ENCODE data around the gene CDH6. TPM values are rescaled to one million over a fixed set of nuclear protein-coding genes. Genes with fewer than 3 reads are reported as not detected.
"Not testable (repeated sequence)": the region's sequence is repeated elsewhere in the genome, so short reads cannot be mapped to it uniquely, and the experiment has no call there.

Gene CDH6
- total and polyA plus RNA-seq, 2 donors = 3.9 to 18.9 TPM

DNA sequence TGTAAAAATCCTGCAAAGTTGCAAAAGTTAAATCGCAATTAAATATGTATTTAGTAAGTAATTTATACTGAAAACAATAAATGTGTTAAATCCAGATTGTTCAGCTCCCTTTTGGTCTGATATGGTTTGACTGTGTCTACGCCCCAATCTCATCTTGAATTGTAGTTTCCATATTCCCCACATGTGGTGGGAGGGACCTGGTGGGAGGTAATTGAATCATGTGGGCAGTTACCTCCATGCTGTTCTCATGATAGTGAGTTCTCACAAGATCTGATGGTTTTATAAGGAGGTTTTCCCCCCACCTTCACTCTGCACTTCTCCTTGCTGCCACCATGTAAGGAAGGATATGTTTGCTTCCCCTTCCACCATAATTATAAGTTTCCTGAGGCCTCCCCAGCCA lies 140.0 kb downstream of the CDH6 start:
- no peak for DNase-seq (ENCODE audit: extremely low spot score)
- H3K27ac ChIP-seq (ENCODE audit: low read depth) = no peak overlapping the region
- 92% methylated on average over 2 of the region's 2 CpGs for WGBS
- H3K4me3 ChIP-seq (ENCODE audit: low read depth, low read length) = no peak overlapping the region
- H3K4me1 ChIP-seq (ENCODE audit: insufficient read depth) = no peaks in the 10 kb centered on the region
- no peaks in the 10 kb centered on the region for H3K36me3 ChIP-seq (ENCODE audit: insufficient read depth)

DNA sequence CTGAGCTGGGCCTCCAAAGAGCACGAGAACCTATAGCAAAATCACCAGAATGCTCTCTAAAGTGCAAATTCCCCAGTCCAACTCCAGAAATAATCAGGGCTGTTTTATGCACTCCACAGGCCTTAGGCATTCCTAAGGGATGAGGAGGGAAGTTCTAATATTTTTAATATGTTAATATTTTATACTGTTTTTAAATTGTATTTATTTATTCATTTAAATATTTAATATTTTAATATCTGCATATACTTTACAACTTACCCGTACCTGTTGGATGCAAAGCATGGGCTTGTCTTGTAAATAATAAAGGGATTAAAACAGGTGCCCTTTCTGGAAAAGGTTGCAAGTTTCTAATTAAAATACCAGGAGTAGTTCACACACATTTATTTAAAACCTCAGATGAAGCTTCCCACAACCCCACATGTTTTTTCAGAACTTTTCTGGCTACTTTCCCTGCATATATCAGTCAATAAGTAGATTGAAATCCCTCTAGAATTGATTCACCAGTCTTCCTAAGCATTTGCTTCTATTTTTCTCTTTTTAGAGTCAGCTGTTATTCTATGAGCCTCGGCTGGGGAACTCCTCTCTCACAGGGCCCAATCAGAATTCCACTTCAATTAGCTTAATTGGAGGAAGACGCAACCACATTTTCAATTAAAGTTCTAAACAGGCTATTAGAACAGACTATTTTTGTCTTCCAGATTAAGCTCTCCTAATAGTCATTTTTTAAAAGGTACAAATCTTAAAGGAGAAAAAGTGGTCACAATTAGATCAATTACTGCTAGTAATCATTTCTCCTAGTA lies 140.8 kb downstream of the CDH6 start:
- H3K4me1 ChIP-seq (ENCODE audit: insufficient read depth) = no peaks in the 10 kb centered on the region
- no peaks in the 10 kb centered on the region for H3K36me3 ChIP-seq (ENCODE audit: insufficient read depth)
- no peak overlapping the region for H3K4me3 ChIP-seq (ENCODE audit: low read depth, low read length)
- no peak for DNase-seq (ENCODE audit: extremely low spot score)
- 81% methylated on average over 4 of the region's 4 CpGs for WGBS
- H3K27ac ChIP-seq (ENCODE audit: low read depth) = no peak overlapping the region

DNA sequence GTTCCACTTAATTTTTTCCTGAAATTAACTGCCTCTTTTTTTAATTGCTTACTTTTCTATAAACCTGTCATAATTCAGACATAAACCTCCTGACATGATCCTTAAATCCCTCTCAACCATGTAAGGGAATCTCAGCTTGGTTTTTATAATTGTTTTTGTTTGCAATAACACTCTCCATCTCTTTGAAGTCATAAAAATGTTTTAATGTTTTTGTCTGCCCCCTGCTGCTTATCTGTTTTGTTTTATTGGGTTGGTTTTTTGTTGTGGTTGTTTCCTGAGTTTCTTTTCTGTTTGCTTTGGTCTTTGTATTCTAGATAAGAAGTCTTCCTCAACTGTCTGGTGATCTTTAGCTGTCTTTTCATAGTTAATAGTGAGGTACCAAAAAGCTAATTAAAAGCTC lies 142.0 kb downstream of the CDH6 start:
- Histone ChIP-seq H3K27ac (ENCODE audit: low read depth) (no peak overlapping the region), H3K36me3 (ENCODE audit: insufficient read depth) (no peaks in the 10 kb centered on the region), H3K4me3 (ENCODE audit: low read depth, low read length) (no peak overlapping the region)

DNA sequence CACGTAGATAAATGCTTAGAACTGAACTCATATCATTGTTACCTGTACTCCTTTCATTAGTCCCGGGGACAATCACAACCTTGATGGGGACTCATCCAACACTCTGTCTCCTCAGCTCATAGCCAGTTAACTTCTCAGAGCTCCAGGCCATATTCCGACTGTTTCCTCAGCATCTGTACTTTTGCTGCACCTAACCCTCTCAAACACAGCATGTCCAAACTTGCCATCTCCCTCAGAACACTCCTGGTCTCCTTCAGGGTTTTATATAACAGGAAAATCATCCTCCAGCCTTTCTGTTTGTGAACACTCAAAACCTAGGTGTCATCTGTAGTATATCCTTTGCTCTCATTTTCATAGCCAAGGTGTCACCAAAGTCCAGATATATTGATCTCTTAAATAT lies 150.5 kb downstream of the CDH6 start:
- no peaks in the 10 kb centered on the region for H3K4me1 ChIP-seq (ENCODE audit: insufficient read depth)
- no peak overlapping the region for H3K4me3 ChIP-seq (ENCODE audit: low read depth, low read length)
- DNase-seq (ENCODE audit: extremely low spot score) = no peak
- 59% methylated on average over 3 of the region's 3 CpGs for WGBS
- H3K36me3 ChIP-seq (ENCODE audit: insufficient read depth) = no peaks in the 10 kb centered on the region
- H3K27ac ChIP-seq (ENCODE audit: low read depth) = no peak overlapping the region

More for the DNA sequence above, 142.0 kb downstream of the CDH6 start:
- no peaks in the 10 kb centered on the region for H3K4me1 ChIP-seq (ENCODE audit: insufficient read depth)
- no peak for DNase-seq (ENCODE audit: extremely low spot score)

DNA sequence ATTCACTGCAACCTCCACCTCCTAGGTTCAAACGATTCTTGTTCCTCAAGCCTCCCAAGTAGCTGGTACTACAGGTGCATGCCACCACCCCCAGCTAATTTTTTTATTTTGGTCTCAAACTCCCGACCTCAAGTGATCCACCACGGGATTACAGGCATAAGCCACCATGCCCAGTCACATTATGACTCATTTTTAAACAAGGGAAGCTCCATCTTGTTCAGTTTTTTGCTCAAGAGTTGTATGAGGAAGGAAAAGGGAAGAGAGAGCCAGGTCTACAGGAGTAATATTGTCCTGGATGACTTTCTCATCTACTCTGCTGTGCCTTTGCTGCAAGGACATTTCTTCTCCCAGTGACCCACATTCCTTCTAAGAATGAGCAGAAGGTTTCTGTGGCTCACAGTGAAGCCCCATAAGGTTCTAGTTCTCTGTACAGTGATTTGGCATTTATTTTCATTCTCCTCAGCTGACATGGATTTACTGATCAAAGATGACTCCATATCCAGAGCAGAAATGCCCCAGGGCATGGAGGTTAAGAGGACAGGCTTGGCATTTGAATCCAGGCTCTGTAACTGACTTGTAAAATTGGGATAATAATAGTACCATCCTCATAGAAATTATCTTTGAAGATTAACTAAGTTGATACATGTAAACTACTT lies 153.5 kb downstream of the CDH6 start:
- no peaks in the 10 kb centered on the region for H3K36me3 ChIP-seq (ENCODE audit: insufficient read depth)
- no peaks in the 10 kb centered on the region for H3K4me1 ChIP-seq (ENCODE audit: insufficient read depth)
- WGBS = 73% methylated on average over 3 of the region's 3 CpGs
- no peak for DNase-seq (ENCODE audit: extremely low spot score)
- H3K4me3 ChIP-seq (ENCODE audit: low read depth, low read length) = no peak overlapping the region
- H3K27ac ChIP-seq (ENCODE audit: low read depth) = no peak overlapping the region

DNA sequence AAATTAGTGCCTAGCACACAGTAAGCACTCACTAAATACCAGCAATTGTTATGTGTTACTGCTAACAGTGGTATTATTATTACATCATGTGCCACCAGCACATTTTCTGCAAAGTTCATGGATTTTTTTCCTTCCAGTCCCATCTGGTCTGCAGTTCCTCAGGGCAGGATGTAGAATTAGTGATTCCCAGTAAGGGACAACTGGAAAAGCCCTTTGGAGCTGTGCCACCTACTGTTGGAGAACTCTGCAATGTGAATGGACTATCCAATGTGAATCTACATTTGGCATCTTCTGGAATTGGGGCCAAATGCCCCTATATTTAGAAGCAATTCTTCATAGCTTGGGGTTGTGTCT lies 154.0 kb downstream of the CDH6 start:
- no peak overlapping the region for H3K27ac ChIP-seq (ENCODE audit: low read depth)
- no peaks in the 10 kb centered on the region for H3K4me1 ChIP-seq (ENCODE audit: insufficient read depth)
- no peak for DNase-seq (ENCODE audit: extremely low spot score)
- H3K4me3 ChIP-seq (ENCODE audit: low read depth, low read length) = no peak overlapping the region
- H3K36me3 ChIP-seq (ENCODE audit: insufficient read depth) = no peaks in the 10 kb centered on the region

DNA sequence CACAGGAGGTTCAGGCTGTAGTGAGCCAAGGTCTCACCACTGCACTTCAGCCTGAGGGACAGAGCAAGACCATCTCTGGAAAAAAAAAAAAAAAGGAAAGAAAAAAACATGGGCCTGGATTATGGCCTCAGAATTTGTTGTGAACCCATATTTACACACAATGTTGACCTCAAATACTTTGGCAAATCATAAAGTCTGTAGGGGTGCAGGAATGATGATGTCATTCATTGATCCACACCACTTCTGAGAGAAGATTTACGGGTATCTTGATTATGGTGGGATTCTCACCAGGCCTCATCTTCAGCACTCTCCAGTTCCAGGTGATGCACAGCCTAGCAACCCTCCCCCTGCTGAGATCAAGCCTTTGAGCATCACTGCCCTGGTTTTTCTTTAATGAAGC lies 156.9 kb downstream of the CDH6 start:
- no peak for DNase-seq (ENCODE audit: extremely low spot score)
- H3K36me3 ChIP-seq (ENCODE audit: insufficient read depth) = no peaks in the 10 kb centered on the region
- H3K27ac ChIP-seq (ENCODE audit: low read depth) = no peak overlapping the region
- 81% methylated on average over 1 of the region's 1 CpG for WGBS
- H3K4me1 ChIP-seq (ENCODE audit: insufficient read depth) = no peaks in the 10 kb centered on the region
- no peak overlapping the region for H3K4me3 ChIP-seq (ENCODE audit: low read depth, low read length)

DNA sequence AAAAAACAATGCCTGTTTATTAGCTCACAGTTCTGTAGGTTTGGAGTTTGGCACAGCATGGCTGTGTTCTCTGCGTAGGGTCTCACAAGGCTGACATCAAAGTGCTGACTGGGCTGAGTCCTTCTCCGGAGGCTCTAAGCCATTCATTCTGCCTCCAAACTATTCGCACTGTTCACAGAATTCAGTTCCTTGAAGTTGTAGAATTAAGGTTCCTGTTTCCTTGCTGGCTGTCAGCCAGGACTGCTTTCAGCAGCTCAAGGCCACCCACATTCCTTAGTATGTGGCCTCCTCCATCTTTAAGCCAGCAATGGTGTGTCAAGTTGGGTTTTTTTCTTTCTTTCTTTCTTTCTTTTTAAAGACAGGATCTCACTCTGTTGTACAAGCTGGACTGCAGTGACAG lies 161.9 kb downstream of the CDH6 start:
- no peaks in the 10 kb centered on the region for H3K36me3 ChIP-seq (ENCODE audit: insufficient read depth)
- no peaks in the 10 kb centered on the region for H3K4me1 ChIP-seq (ENCODE audit: insufficient read depth)
- no peak overlapping the region for H3K27ac ChIP-seq (ENCODE audit: low read depth)
- no peak overlapping the region for H3K4me3 ChIP-seq (ENCODE audit: low read depth, low read length)
- DNase-seq (ENCODE audit: extremely low spot score) = no peak
- 75% methylated on average over 3 of the region's 3 CpGs for WGBS

DNA sequence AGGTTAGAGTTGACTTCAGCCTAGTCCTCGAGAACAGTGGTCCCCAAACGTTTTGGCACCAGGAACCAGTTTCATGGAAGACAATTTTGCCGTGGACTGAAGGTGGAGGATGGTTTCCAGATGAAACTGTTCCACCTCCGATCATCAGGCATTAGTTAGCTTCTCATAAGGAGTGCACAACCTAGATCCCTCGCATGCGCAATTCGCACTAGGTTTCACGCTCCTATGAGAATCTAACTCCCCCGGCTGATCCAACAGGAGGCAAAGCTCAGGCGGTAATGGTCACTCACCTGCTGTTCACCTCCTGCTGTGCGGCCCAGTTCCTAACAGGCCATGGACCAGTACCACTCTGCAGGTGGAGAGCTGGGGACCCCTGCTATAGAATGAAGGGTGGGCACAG lies 163.6 kb downstream of the CDH6 start:
- DNase-seq (ENCODE audit: extremely low spot score) = no peak
- Histone ChIP-seq H3K36me3 (ENCODE audit: insufficient read depth) (no peaks in the 10 kb centered on the region), H3K27ac (ENCODE audit: low read depth) (no peak overlapping the region), H3K4me1 (ENCODE audit: insufficient read depth) (no peaks in the 10 kb centered on the region), H3K4me3 (ENCODE audit: low read depth, low read length) (no peak overlapping the region)
- 85% methylated on average over 11 of the region's 11 CpGs for WGBS

DNA sequence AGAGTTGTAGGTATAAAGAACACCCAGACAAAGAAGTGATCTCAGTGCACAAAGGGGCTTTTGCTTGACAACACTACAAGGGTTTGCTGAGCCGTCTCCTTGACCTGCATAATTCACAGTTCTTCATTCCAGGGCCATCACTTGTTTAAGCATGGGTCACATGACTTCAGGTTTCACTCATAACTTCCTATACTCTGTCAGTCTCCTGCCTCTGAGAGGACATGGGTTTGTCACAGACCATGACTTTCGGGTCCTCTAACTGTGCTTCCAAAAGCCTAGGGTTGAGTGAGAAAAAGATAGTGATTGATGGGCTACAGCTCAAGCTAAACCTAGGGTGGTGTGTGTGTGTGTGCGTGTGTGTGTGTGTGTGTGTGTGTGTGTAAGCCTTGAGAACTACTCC lies 166.4 kb downstream of the CDH6 start:
- DNase-seq (ENCODE audit: extremely low spot score) = no peak
- WGBS = 82% methylated on average over 3 of the region's 3 CpGs

DNA sequence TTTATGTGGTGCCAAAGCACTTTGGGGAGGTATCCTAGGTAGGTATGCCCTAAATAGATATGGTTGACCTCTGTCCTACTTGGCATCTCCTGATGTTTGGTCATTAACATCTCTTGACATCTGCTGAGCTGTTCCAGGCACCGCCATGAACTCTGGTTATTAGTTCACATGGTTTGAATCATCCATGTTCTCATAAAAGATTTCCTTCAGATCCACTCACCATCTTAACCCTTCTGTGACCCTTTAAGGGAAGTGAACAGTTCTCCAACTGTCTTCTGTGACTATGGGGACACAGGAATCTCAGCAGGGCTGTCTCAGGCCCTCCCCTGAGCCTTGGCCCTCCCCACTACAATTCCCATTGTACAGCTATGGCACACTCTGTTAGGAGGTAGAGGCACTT lies 167.7 kb downstream of the CDH6 start:
- no peak for DNase-seq (ENCODE audit: extremely low spot score)
- H3K27ac ChIP-seq (ENCODE audit: low read depth) = no peak overlapping the region
- WGBS = 26% methylated on average over 1 of the region's 1 CpG
- H3K4me3 ChIP-seq (ENCODE audit: low read depth, low read length) = no peak overlapping the region
- no peaks in the 10 kb centered on the region for H3K4me1 ChIP-seq (ENCODE audit: insufficient read depth)
- no peaks in the 10 kb centered on the region for H3K36me3 ChIP-seq (ENCODE audit: insufficient read depth)

More for the DNA sequence above, 166.4 kb downstream of the CDH6 start:
- Histone ChIP-seq H3K4me1 (ENCODE audit: insufficient read depth) (no peaks in the 10 kb centered on the region), H3K4me3 (ENCODE audit: low read depth, low read length) (no peak overlapping the region), H3K27ac (ENCODE audit: low read depth) (no peak overlapping the region), H3K36me3 (ENCODE audit: insufficient read depth) (no peaks in the 10 kb centered on the region)

DNA sequence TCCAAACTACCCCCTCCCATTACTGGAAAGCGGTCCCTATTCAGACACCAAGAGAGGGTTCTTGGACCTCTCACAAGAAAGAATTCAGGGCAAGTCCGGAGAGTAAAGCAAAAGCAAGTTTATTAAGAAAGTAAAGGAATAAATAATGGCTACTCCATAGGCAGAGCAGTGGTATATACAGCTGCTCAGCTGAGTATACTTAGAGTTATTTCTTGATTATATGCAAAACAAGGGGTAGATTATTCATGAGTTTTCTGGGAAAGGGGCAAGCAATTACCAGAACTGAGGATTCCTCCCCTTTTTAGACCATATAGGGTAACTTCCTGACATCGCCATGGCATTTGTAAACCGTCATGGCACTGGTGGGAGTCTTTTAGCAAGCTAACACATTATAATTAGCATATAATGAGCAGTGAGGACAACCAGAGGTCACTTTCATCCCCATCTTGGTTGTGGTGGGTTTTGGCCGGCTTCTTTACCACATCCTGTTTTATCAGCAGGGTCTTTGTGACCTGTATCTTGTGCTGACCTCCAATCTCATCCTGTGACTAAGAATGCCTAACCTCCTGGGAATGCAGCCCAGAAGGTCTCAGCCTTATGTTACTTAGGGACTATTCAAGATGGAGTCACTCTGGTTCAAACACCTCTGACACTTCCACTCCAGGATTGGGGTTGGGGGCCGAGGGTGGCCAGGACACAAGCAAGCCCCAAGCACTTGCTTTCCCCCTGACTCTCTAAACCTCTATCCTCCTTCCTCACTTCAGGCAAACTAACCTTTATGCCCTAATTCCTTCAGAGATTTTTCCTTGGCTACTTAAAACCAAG lies 168.4 kb downstream of the CDH6 start:
- not testable (repeated sequence) for DNase-seq (ENCODE audit: extremely low spot score); H3K36me3 ChIP-seq (ENCODE audit: insufficient read depth); H3K27ac ChIP-seq (ENCODE audit: low read depth); H3K4me3 ChIP-seq (ENCODE audit: low read depth, low read length); H3K4me1 ChIP-seq (ENCODE audit: insufficient read depth)
- 77% methylated on average over 6 of the region's 6 CpGs for WGBS

DNA sequence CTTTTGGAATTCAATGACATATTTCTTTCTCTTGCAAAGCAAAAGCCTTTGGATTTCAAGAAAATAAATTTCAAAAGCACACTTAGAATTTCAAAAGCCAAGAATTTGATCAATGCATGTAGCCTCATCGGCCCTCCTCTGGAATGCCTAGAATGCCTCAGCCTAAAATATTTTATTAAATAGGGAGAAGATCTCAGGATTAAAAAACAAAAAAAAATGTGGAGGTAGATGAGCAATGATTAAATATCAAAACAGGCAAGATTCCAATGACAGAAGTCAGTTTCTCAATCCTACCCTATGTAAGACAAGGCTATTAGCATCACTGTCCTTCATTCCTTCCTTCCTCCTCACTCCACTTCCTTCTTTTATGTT lies 169.0 kb downstream of the CDH6 start:
- Histone ChIP-seq H3K4me1 (ENCODE audit: insufficient read depth) (no peaks in the 10 kb centered on the region), H3K36me3 (ENCODE audit: insufficient read depth) (no peaks in the 10 kb centered on the region), H3K4me3 (ENCODE audit: low read depth, low read length) (no peak overlapping the region), H3K27ac (ENCODE audit: low read depth) (no peak overlapping the region)
- 81% methylated on average over 1 of the region's 1 CpG for WGBS
- no peak for DNase-seq (ENCODE audit: extremely low spot score)

Measured in urinary bladder (tissue), 4 donors.